ENCODE measurements around the gene ANKRD39.
A peak's percentile ranks its signal among the peaks of the same experiment; 100 is the strongest.

The ANKRD39 gene

DNA sequence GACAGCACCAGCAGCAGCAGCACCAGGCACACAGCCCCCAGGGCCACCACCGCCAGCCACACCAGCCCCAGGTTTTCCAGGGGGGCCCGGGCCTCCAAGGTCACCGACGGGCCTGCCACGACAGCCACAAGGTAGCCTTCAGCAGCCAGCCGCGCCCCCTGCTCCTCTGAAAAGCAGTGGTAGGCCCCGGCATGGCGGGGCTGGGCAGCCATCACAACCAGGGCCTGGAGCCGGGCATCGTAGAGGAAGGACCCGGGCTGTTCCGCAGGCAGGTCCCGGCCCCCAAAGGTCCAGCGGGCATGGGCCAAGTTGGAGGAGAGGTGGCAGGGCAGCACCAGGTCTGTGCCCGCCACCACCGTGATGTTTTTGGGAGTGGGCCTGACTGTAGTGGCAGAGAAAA, 3.3 kb upstream of the ANKRD39 start:
- H3K4me3 ChIP-seq (ENCODE audit: low read depth, low read length) = no peak overlapping the region
- TF ChIP-seq, protein P1, sequence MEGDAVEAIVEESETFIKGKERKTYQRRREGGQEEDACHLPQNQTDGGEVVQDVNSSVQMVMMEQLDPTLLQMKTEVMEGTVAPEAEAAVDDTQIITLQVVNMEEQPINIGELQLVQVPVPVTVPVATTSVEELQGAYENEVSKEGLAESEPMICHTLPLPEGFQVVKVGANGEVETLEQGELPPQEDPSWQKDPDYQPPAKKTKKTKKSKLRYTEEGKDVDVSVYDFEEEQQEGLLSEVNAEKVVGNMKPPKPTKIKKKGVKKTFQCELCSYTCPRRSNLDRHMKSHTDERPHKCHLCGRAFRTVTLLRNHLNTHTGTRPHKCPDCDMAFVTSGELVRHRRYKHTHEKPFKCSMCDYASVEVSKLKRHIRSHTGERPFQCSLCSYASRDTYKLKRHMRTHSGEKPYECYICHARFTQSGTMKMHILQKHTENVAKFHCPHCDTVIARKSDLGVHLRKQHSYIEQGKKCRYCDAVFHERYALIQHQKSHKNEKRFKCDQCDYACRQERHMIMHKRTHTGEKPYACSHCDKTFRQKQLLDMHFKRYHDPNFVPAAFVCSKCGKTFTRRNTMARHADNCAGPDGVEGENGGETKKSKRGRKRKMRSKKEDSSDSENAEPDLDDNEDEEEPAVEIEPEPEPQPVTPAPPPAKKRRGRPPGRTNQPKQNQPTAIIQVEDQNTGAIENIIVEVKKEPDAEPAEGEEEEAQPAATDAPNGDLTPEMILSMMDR (IDR thresholded peaks at IDR 0.05; ENCODE audit: low read depth, low read length) = no peak
- no peak for DNase-seq (ENCODE audit: low read depth, low spot score)
- in situ Hi-C loops (cut with HindIII; ENCODE audit: low sequenced_read_pairs) = no loop called here

DNA sequence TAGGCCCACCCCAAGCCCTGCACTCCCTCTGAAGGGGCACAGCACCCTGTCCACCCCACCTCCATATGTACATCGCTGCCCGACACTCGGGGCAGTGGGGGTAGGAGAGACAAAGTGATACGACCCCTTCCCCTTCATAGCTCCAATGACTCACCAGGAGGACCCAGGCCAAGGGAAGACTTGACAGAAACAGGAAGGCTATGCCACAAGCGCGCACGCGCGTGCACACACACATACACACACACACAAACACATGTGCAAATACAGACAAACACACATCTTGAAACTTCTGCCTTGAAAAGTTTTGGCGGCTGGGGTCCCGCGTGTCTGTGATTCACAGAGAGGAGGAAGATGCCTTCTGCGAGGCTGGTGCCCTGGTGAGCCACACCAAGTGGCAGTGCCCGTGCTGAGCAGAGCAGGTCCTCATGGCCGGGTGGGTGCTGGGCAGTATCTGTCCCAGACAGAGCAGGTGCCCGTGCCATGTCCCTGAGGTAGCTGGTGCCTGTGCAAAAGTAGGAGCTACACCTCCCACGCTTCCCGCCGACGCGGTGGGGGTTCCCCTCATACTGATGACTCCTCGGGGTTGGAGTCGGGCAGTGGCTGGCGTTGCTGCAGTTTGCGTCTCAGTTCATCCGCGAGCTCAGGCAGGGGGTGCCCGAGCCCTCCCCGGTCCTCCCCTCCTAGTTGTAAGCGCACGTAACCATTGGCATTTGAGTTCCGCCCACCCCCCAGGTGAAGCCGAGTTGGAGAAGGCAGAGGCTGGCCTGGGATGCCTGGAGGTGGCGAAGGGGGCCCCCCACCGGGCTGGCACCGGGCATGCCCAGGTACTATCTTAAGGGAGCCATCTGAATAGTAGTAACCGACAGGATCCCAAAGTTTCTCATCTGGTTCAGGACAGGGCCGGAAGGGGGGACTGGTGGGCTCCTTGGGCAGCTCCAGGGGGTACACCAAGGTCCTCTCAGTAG, 2.5 kb upstream of the ANKRD39 start:
- H3K4me3 ChIP-seq (ENCODE audit: low read depth, low read length) = no peak overlapping the region
- DNase-seq (ENCODE audit: low read depth, low spot score) = no peak
- TF ChIP-seq, protein P1 (IDR thresholded peaks at IDR 0.05; ENCODE audit: low read depth, low read length) = no peak
- in situ Hi-C loops (cut with HindIII; ENCODE audit: low sequenced_read_pairs) = no loop called here

GRCh38 chr2:96859681-96860064, 1.9 kb upstream of the ANKRD39 start:
- TF ChIP-seq, protein P1 (IDR thresholded peaks at IDR 0.05; ENCODE audit: low read depth, low read length) = no peak
- in situ Hi-C loops (cut with HindIII; ENCODE audit: low sequenced_read_pairs) = no loop called here
- H3K4me3 ChIP-seq (ENCODE audit: low read depth, low read length) = no peak overlapping the region
- DNase-seq (ENCODE audit: low read depth, low spot score) = no peak

DNA sequence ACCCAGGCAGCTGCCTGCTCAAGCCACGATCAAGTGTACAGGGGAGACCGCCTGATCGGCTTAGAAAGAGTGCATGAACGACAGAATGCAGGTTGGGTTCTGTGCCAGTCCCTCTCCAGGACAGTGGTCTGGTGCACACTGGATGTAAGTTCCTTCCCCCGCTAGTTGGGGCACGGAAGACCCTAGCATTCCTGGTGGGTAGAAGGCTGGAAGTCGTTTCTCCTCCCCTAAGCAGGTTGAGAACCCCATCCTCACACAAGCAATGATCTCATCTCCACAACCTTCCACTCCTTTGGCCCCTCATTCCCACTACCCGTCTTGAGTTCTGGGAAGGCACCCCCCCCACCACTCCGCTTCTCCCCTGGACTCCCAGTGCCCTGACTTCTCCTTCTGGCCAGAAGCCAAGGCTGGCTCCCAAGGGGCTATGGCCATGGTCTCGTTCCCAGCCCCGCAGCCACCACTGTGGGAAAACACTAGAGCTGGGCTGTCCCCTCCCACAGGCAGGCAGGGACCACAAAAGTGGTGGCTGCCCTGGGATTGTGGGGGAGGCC, 1.4 kb upstream of the ANKRD39 start:
- in situ Hi-C loops (cut with HindIII; ENCODE audit: low sequenced_read_pairs) = no loop called here
- no peak for DNase-seq (ENCODE audit: low read depth, low spot score)
- TF ChIP-seq, protein P1 (IDR thresholded peaks at IDR 0.05; ENCODE audit: low read depth, low read length) = no peak
- H3K4me3 ChIP-seq (ENCODE audit: low read depth, low read length) = no peak overlapping the region

GRCh38 chr2:96856776-96857666, 795 bp downstream of the ANKRD39 start:
- DNase-seq (ENCODE audit: low read depth, low spot score) = no peak
- in situ Hi-C loops (cut with HindIII; ENCODE audit: low sequenced_read_pairs) = no loop called here
- H3K4me3 ChIP-seq (ENCODE audit: low read depth, low read length) = peak overlapping the region; percentile 74
- TF ChIP-seq, protein P1 (IDR thresholded peaks at IDR 0.05; ENCODE audit: low read depth, low read length) = no peak

DNA sequence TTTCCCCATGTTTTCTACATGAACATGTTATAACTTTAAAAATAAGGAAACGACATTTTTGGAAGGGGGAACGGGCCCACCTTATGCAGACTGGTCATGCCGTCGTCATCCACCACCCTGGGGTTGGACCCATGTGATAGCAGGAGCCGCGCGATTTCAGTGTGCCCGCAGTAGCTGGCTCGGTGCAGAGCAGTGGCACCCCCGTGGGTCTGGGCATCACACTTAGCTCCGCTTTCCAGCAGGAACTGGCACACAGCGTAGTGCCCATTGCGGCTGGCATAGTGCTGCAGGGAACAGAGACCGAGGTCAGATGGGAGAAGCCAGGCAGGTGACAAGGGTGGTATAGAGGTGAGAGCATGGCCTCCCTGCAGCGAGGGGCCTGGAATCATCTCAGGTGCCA, 4.5 kb downstream of the ANKRD39 start:
- no peak for DNase-seq (ENCODE audit: low read depth, low spot score)
- in situ Hi-C loops (cut with HindIII; ENCODE audit: low sequenced_read_pairs) = no loop called here
- TF ChIP-seq, protein P1 (IDR thresholded peaks at IDR 0.05; ENCODE audit: low read depth, low read length) = no peak
- H3K4me3 ChIP-seq (ENCODE audit: low read depth, low read length) = no peak overlapping the region

Measured in astrocyte of the spinal cord (primary cell).